HG02970 (cell line): Measurements from ENCODE around the gene ATP5F1A.

Source experiments
- ATAC-seq: cut with Tn5 transposase; IDR thresholded peaks from one replicate; pipeline ENCODE4 v1.9.1; 2021; ENCODE audit warnings: mild to moderate bottlenecking, moderate library complexity, moderate number of reproducible peaks; ENCODE audit not compliant: unreplicated experiment, low FRiP score

ATP5F1A gene

DNA sequence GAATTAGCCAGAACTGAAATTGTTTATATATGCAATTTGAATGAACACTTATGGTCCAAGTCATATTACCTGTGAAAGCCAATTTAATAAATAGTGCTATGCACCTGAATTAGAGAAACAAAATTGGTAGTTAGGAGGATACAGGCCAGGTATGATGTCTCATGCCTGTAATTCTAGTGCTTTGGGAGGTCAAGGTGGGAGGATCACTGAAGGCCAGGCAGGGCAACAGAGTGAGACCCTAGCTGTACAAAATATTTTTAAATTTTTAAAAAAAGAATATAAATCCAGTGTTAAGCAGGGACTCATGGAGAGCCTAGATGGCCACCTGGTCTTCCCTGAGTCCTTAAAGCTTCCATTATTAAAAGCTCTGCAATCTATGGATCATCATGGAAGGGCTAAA is 18.8 kb downstream of the ATP5F1A start:
- ATAC-seq = no peak

DNA sequence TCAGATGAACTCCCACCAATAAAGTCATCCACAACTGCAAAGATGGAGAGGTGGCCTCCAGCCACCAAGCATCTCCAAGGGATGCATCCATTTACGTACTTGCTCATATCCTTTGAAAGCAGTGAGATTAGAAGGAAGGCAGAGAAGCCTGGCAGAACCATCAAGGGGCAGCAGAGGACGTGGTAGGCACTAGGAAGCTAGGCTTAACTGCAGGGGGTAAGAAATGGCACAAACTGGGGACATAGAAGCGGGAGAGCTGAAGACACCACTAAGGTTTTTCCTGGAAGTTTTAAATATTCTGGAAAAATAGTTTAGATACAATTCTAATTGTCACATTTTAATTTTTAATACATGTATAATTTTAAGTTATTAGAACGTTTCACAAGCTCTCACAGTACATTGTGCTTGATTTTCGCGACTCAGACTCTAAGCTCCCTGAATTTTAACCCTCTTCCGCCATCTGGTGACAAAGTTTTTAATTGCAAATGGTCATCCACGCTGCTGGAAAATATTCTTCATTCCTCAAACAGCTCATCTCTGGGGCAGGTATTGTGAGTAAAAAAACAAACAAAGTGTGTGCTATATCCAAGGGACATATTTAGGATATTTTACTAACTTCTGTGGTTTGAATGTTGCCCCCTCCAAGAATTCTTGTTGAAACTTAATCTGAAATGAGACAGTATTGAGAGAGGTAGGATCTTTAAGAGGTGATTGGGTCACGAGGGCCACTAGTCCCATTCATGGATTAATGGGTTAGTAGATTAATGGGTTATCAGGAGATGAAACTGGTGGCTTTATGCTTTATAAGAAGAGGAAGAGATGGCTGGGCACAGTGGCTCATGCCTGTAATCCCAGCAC is 24.4 kb downstream of the ATP5F1A start:
- ATAC-seq = no peak

DNA sequence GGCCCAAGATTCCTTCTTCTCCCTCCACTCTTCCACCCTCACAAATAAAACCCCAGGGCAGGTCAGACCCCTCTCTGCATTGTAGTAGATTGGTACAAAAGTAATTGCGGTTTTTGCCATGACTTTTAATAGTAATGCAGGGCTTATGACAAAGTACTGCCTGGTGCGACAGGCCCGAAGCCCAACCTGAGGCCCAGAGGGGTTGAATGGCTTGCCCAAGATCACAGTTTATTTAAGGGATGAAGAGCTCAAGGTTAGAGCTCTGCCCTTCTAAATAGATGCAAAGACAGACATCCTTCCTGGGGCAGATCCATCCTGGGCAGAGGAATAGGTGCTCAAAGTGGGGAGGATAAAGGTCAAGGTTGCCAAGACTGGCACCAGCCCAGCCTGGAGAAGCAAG is 25.1 kb downstream of the ATP5F1A start:
- no peak for ATAC-seq

DNA sequence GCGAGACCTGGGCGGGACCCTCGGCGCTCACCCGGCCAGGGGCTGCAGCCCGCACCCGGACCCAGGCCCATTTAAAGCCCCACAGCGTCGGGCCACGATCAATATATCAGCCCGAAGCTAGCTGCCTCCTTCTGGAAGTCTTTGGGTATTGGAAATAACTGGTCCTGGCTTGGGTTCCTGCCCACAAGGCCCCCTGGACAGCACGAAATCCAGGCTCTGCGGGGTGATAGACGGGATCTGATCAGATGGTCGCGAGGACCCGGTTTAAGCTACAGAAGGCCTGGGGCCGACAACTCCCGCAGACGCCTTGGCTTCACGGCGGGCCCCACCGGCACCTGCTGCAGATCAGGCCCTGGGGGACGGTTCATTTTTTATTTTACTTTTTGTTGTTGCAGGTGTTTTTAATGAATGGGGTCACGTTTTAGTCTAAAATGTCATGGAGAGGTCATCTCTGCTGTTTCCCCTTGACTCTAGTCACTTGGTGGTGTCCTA is 25.7 kb downstream of the ATP5F1A start:
- no peak for ATAC-seq

DNA sequence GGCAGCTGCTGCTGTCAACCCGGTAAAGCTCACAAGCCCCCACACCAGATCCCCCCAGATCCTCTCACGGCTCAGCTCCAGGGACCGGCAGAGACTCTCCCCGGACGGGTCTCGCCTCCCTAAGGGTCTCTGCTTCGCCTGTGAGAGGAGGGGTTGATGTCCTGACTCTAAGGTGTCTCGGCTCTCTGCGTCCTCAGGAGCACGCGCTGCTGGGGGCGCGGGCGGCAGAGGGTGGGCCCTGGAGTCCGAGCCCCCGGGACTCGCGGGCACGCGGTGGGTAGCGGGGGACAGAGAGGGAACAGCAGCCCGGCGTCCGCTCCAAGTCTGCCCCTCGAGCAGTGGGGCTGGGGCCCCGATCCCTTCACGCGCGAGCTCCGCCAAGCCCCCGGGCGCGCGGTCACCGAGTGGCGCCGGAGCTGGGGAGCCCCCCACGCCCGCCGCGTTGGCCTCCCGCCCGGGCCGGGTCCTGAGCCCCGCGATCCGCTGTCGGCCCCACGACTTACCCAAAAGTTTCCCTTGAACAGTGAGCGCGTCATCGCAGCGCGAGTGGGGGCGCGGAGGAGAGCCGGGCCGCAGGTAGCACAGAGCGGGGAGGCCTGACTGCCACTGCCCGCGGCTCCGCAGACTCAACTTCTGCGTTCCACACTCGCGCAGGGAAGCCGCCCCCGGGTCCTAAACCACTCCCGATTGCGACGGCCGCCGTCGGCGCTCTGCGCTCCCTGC is 26.3 kb downstream of the ATP5F1A start, which contains the start of gene PSTPIP2:
TSS of gene PSTPIP2 (minus strand) at position 608 of the 723 bp plus-strand sequence. CDS start at position 536, 72 bp downstream.
- no peak for ATAC-seq

DNA sequence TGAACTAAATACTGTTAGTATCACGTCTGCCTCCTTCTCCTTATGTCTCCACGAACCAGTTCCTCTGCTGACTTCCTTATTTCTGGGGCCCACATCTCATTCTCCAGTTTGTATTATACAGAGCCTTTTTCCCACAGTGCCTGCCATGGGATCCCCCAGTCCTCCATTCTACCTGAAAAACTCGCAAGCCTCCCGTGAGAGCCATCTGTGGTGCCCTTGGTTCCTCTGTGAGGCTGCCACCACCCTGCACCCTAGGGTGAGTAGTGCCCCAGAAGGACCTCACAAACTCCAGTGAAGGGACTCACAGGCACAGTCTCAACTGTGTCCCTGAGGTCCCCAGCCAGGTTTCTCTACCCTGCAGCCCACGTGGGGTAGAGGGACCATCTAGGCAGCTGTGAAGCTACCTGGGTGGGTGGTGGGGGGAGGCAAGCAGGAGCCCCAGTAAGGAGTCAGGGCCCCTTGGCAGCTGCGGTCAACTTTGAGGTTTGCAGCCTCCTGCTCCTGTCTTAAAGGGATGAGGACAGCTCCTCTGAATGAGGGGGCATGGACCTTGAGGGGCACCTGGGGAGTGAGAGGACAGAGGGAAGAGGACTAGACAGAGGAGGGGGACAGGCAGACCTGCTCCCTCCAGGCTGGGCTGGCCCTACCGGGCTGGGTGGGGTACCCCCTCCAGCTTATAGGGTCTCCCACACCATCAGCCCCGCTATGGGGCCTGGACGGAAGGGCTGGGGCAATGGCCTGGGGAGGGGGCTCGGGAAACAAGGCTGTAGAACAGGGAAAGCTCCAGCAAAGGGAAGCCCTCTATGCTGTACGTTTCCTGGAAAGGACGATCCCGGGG is 27.1 kb downstream of the ATP5F1A start:
- ATAC-seq = no peak

DNA sequence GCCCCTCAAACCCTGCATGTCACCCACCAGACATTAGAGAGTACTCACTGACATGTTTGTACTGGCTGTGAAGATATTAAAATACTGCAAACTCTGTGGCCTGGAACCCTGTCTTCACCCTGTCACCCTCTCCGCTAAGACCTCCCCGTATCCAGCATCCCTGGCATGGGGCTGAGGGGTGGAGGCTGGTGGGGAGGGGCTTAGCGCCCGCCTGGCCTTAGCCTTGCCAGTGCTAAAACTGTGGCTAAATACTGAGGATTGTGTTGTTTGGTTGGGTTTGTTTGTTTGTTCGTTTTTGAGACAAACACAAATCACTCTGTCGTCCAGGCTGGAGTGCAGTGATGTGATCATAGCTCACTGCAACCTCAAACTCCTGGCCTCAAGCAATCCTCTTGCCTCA is 27.9 kb downstream of the ATP5F1A start:
- no peak for ATAC-seq

DNA sequence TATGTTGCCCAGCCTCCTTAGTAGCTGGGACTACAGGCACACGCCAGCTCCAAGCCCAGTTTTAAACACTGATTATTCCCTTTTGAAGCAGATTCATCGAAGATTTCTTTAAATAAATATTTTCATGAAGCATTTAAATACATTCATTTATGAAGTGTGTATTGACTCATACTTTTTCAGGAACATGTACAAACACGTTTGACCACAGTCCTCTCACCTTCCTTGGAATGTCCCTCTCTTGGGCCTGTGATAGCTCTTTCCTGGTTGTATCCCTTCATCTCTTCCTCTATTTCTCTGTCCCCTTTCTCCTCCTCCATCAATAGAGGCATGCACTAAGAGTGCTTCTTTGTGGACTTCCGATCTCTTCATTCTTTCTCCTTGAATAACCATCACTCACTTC is 28.6 kb downstream of the ATP5F1A start:
- ATAC-seq = no peak

DNA sequence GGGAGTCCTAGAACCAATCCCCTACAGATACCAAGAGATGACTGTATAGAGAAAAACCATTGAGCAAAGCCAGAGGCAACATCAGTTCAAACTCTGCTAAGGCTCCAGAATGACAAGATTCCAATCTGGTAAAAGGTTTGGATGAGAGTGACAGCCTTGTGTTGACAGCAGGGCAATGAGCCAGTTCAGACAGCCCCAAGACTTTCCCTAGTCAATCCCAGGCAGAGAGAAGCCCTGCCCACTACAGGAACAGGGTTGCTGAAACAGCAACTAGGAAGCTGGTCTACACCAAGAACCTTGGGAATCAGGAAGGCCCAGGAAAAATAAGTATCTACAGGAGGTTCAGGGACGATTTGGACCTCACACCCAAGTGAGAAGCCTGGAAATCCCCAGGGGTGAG is 29.3 kb downstream of the ATP5F1A start:
- ATAC-seq = no peak

DNA sequence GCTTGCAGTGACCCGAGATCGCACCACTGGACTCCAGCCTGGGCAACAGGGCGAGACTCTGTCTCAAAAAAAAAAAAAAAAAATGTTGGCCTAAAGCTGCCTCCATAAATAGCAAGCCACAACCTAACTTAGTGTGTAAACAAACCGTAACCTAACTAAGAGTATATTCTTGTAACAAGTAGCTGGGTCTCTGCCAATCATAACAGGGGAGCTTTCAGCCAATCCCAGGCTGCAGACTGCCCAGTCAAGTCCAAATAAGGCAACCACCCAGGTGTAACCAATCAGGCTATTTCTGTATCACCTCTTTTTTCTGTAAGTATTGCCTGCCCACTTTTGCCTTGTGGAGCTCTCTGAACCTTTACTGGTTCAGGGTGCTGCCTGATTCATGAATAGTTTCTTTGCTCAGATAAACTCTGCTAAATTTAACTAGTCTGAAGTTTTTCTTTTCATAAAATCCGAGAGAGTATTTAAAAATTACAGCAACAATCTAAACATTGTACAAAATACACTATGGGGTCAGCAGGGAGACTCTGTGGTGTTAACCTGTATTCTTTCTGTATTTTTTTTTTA is 30.6 kb downstream of the ATP5F1A start:
- ATAC-seq = no peak

DNA sequence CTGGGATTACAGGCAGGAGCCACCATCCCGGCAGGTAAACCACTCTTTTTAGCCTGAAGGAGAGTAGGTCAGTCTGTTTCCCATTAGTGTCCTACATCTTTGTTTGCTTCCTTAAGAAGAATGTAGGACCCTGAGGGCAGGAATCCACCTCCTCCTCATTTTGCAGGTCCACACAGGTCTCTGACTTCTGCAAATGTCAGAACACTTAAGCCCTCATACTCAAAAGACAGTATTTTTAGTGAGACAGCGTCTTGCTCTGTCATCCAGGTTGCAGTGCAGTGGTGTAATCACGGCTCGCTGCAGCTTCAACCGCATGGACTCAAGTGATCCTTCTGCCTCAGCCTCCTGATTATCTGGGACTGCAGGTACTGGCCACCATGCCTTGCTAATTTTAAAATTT is 35.3 kb downstream of the ATP5F1A start:
- ATAC-seq = no peak

DNA sequence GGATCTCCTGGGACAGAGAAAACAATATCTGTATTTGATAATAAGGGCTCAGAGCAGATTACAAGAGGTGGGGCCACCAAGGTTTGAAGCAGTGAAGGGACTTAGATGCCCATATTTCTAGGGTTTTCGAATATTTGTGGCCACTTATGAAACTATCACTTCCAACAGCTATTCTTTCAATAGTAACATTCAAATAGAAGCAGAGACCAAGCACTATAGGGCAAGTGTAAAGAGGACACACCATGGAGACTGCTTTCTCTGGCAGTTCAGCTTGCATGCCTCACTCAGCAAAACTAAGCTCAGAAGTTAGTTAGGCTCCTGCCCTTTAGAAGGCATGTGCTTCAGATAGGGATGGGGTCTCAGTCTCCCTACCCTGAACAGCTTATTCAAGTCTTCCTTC is 36.3 kb downstream of the ATP5F1A start:
- no peak for ATAC-seq

DNA sequence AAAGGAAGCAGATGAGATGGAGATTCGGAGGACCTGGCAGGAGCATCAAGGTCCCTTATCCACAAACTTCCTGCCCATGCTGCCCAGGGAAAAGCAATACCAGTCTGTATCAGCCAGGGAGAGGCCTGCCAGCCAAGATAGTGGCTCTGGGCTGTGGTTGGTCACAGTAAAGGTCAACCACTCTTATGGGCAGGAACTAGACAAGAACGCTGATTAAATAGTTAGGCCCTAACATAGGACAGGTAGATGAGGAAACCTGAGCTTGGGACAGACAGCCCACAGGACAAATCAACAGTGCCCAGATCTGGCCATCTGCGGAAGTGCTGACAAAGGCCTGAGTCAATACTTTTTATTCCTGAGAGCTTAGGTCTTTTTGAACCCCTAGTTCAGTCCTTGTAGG is 36.7 kb downstream of the ATP5F1A start:
- no peak for ATAC-seq

DNA sequence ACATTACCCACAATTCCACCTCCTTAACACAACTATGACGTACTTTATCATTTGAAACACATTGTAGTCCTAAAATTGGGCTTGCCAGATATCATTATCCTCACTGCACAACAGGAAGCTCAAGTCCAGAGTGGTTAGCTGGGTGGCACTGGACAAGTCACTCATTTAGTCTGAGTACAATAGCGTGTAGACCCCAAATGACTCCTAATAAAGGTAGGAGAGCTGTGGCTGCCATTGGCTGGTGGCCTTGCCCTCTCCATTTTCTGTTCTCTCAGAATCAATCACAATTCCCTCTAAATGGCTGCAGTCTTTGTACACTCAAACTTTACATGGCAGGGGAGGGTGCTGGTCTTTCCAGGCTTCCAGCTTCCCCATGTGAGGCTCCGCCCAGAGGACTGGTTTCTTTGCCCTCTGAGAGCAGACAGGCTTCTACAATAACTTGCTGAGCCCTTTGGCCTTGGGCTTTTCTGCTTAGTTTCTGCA is 37.7 kb downstream of the ATP5F1A start:
- no peak for ATAC-seq

DNA sequence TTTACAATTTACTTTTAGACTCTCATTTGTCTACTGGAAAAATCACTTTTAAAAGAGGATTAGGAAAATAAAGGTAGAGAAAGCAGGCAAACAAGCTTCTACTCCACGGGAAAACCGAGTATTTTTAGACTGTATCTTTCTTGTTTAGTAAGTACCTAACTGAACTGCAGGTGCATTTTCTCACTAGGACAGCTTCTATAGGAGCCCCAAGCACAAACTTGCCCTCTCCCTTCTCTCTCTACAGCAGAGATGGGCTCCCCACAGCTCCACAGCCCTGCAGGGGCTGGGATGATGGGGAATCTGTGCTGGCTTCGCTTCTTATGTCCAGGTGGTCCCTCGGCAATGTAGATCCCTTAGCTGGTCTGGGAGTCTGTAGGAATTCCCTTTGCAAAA is 42.3 kb downstream of the ATP5F1A start:
- ATAC-seq = no peak

DNA sequence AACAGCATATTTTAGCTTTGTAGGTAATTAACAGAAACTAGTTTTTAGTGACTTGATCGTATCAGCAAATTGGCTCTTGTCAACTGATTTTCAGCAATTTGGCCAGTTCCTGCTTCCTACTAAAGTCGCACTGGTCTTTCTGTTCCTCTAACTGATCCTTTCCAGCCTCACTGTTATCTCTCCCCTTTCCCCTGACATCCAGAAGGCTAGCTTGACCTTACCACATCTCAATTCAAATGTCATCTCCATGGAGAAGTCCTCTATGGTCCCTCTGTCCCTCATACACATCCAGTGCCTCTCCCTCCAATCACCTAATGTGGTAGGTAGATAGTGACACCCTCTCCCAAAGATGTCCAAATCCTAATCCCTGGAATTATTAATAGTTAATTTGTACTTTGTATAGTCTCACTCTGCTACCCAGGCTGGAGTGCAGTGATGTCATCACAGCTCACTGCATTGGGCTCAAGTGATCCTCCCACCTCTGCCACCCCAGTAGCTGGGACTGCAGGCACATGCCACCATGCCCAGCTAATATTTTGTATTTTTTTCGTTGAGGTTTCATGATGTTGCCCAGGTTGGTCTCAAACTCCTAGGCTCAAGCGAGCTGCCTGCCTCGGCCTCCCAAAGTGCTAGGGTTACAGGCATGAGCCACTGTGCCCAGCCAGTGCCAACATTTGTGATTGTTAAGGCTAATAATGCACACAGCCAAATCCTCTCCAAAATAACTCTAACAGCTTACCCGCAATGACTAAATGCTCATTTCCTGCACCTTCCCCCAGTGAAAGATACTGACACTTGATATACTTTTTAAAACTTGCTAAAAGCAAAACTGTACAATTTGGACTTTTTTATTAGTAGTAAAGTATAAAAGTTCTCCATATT is 42.9 kb downstream of the ATP5F1A start:
- ATAC-seq = no peak

DNA sequence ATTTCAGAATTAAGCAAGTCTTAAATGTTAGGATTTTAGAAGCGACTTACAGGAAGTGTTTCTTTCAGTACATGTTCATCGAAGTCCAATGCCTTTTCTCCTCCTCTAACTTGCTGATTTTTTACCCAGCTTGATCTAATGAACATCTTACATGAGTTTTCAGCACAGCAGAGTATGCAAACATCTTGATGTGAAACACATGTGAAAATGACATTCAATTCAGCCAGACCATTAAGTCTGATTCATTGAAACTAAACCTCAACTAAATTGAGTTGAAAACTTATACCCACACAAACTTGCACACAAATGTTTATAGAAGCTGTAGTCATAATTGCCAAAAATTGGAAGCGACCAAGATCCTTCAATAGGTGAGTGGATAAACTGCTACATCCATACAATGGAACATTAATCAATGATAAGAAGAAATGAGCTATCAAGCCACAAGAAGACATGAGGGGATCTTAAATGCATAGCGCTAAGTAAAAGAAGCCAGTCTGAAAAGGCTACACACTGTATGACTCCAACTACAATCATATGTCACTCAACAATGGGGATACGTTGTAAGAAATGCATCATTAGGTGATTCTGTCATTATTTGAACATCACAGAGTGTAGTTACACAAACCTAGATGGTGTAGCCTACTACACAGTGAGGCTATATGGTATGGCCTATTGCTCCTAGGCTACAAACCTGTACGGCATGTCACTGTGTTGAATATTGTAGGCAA is 44.6 kb downstream of the ATP5F1A start:
- ATAC-seq = no peak

DNA sequence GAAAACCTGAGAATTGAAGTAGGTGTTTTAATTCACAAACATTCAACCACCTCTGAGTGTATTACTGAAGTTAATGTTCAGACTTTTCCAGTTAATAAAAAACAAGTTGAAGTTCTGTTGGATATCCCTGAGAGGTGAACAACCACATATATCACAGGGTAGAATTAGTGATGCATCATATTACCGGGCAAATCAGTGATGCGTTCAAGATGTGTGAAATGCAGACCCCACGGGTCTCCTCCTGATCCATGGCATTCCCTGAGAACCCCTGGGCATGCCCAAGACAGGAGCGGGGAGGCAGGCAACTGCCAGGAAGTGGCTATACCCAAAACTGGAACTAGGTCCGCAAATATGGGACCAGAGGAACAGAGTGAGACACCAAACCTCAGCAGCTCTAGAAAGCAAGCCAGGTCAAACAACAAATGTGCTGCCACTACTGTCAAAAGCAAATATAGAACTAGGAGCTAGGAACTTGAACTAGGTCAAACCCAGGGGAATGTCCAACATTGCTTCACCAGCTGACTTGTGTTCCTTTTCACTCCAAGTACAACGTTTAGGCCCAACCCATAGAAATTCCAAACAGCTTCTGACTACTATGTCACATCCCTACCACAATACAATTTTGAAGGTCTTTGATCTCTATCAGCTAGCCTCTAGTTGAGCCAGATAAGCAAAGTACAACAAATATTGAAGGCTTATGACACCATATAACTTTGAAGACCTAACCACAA is 46.2 kb downstream of the ATP5F1A start:
- ATAC-seq = no peak
